DMS153 treated with DMSO at 0.1 percent for 48 hours (cell line): ENCODE results near the gene GSTM3.
"Not testable (repeated sequence)": the region's sequence is repeated elsewhere in the genome, so short reads cannot be mapped to it uniquely, and the experiment has no call there.

ENCODE experiments used
- DNase-seq: peaks from one replicate; lab custom pipeline; 2025; ENCODE audit not compliant: unreplicated experiment; lab: John Stamatoyannopoulos, UW

GSTM3 gene

DNA sequence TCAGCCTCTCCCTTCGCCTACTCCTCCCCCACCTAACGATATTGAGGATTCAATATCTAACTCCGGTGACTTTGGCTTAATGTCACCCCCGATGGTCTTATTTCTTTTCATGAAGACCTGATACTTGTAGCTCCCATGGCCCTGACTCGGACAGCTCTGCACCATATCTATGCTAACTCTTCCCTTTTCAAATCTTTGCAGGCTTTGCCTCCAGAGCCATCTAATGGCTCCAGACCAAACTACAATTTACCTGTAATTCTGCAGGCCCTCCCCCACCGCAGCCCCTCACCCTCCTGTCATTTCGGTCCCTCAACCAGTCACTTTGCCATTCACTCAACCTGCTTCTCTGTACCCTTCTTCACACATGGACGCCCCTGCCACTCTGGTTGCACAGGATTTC lies 36.7 kb downstream of the GSTM3 start:
- no peak for DNase-seq

DNA sequence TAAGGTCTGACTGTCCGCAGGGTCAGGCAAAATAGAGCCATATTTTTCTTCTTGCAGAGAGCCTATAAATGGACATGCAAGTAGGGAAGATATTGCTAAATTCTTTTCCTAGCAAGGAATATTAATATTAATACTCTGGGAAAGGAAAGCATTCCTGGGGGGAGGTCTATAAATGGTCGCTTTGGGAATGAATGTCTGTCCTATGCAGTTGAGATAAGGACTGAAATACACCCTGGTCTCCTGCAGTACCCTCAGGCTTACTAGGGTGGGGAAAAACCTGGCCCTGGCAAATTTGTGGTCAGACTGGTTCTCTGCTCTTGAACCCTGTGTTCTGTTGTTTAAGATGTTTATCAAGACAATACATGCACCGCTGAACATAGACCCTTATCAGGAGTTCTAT lies 37.9 kb downstream of the GSTM3 start:
- not testable (repeated sequence) for DNase-seq

DNA sequence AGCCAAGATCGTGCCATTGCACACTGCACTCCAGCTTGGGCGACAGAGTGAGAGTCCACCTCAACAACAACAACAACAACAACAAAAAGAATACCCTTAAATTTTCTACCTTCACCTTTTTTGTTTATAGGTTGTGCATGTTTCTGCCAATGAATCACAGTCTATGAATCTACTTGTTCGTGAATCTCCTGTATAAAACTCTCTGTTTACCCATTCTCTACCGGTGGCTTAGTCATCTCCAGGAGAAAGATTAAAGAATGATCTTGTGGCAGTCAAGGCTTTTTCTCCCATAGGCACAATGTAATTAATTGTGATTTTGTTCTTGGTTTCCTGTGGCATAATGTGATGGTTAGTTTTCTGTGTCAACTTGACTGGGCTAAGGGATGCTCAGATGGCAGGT lies 43.0 kb downstream of the GSTM3 start:
- not testable (repeated sequence) for DNase-seq

DNA sequence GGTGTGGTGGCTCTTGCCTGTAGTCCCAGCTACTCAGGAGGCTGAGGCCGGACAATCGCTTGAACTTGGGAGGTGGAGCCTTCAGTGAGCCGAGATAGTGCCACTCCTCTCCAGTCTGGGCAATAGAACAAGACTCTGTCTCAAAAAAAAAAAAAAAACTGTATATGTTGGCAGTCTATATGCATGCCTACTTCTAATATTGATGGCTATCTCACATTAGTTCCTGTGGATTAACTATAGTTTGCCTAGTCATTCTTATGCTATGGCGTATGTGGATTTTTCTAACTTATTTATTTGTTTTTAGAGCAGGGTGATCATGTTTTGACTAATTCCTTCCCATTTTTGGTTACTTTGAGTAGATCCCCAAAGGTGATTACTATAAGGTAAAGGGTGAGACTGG lies 43.8 kb downstream of the GSTM3 start:
- no peak for DNase-seq

DNA sequence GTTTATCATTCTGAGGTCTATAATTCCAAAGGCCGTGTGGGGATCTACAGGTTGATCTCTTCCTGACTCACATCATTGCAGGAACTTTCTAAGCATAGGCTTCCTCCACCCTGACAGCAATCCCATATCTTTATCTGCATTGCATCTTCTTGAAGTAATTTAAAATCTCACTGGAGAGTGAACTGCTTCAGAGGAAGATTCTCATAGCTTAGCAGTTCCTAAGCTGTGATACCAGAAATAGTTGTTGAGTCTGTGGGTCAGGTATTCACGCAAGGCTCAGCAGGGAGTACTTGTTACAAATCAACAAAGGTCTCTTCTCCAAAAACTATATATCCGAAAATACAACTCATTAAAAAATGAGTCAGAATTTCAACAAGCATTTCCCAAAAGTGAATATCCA lies 45.7 kb downstream of the GSTM3 start:
- not testable (repeated sequence) for DNase-seq

DNA sequence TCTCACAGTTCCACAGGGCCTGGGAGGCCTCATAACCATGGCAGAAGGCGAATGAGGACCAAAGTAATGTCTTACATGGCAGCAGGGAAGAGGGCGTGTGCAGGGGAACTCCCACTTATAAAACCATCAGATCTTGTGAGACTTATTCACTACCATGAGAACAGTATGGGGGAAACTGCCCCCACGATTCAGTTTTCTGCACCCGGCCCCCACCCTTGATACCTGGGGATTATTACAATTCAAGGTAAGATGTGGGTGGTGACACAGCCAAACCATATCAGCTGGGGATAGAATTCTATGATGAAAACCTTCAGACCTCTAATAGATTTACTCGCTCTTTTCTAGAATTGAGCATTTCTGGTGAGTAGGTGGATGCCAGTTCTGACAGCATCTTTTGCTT lies 46.4 kb downstream of the GSTM3 start:
- DNase-seq, result not testable (repeated sequence)

DNA sequence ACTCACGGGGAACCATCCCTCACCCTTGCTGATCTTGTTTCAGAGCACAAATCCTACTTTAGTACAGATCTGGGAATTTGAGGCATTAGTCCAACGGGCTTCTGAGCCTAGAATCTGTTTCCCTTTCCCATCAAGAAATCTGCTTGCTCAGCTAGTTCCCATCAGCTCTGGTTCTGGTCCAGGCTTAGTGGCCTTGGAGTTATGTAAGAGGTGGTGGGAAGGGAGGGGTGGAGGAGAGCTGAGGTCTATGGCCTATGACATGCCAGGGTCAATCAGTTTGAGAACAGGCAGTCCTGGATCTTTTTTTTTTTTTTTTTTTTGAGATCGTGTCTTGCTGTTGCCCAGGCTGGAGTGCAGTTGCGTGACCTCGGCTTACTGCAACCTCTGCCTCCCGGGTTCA lies 49.1 kb downstream of the GSTM3 start:
- no peak for DNase-seq

DNA sequence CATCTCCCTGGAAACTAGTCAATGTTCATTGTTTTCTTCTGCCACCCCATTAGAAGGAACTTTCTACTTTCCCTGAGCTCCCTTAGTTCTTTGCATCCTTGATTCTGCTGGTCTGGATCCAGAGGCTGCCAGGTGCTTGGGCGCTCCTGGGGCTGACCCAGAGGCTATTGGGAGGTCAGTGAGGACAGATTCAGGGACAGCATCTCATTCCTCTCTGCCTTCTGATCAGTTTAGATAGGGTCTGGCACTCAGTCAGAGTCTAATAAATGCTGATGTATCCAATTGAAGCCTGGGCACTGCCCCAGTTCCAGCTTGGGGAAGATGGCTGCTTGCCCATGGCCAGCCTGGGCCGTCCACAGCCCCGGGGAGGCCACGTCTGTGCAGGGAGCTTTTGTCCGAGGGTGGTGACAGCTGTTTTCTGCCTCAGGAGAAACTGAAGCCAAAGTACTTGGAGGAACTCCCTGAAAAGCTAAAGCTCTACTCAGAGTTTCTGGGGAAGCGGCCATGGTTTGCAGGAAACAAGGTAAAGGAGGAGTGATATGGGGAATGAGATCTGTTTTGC lies 50.9 kb downstream of the GSTM3 start:
- DNase-seq, result no peak

DNA sequence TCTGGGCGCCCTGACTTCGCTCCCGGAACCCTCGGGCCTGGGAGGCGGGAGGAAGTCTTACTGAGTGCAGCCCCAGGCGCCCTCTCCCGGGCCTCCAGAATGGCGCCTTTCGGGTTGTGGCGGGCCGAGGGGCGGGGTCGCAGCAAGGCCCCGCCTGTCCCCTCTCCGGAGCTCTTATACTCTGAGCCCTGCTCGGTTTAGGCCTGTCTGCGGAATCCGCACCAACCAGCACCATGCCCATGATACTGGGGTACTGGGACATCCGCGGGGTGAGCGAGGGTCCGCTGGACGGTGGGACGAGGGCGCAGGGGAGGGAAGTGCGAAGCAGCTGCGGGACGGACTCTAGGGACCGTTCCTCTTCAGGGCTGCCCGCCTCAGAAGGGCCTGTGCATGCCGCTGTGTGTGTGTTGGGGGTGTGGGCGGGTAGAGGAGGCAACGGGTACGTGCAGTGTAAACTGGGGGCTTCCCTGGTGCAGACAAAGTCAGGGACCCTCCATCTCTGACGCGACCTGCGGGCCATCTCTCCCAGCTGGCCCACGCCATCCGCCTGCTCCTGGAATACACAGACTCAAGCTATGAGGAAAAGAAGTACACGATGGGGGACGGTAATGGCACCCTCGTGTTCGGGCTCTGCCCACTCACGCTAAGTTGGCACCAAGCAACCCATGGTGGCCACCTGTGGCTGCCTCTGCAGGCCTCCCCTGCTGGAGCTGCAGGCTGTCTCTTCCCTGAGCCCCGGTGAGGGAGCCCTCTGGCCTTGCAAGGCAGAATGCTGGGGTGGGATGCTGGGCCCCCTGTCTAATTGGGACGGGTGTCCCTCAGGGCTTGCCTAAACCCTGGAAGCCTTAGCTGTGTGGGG lies 53.0 kb downstream of the GSTM3 start, which contains the start of gene GSTM1:
GSTM1 (plus strand) TSS at position 177 of the 859 bp plus-strand sequence; CDS start at position 234, 57 bp downstream.
- DNase-seq, result no peak

DNA sequence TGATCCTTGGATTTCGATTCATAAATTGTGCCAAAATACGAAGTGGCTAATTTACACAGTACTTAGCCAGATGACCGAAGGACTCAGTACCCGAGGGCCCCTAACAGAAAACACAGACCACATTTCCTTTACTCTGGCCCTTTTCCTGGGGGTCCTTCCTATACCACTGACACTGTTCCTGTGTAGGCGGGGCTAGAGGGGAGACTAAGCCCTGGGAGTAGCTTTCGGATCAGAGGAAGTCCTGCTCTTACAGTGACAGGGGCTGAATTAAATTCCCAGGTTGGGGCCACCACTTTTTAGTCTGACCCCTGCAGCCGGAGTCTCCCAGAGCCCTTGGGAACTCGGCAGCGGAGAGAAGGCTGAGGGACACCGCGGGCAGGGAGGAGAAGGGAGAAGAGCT lies 53.7 kb downstream of the GSTM3 start:
- DNase-seq, result not testable (repeated sequence)

DNA sequence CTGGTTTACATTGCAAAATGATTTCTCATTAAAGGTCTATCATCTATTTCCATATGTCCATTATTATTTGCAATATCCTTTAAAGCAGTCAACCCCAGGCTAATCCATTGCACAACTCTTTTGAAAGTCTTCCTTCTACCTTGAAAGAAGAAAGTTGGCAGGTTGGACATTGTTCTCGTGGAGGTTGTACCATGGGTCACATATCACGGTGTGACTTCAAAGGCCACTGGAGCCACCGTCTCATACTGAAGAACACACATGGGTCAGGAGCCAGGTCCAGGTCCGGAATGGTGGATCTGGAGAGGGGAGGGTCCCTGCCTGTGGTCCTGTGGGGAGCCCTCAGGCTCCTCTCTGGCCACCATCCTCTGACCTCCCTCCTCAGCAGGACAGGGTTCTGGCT lies 54.9 kb downstream of the GSTM3 start:
- DNase-seq, result not testable (repeated sequence)

DNA sequence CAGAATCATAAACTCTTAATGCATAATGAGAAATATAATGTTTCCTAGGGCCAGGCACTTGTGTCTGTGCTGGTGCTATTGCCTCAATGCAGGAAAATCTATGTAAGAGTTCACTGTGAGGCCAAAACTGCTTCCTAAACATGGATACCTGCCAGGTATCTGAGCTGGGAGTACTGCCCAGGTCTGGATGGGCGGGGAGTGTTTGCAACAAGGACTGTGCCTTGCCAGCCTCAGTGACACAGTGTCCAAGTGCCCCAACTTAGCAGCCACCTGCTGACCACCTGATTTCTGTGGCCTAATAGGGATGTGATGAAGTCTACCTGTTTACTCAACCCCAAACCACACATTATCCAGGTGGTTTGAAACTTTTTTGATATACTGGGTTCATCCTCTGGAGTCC lies 55.4 kb downstream of the GSTM3 start:
- not testable (repeated sequence) for DNase-seq

DNA sequence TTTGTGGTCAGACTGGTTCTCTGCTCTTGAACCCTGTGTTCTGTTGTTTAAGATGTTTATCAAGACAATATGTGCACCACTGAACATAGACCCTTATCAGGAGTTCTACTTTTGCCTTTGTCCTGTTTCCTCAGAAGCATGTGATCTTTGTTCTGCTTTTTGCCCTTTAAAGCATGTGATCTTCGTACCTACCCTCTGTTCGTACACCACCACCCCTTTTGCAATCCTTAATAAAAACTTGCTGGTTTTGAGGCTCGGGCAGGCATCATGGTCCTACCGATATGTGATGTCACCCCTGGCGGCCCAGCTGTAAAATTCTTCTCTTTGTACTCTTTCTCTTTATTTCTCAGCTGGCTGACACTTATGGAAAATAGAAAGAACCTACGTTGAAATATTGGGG lies 56.1 kb downstream of the GSTM3 start:
- DNase-seq, result not testable (repeated sequence)
